ENCODE data around the gene DXO. TPM values are rescaled to one million over a fixed set of nuclear protein-coding genes. Genes with fewer than 3 reads are reported as not detected.
"Not testable (repeated sequence)": the region's sequence is repeated elsewhere in the genome, so short reads cannot be mapped to it uniquely, and the experiment has no call there.

DXO gene
- polyA plus RNA-seq, 3 donors from 2014 or later: 9.2 to 19.5 (median 17.2) TPM

DNA sequence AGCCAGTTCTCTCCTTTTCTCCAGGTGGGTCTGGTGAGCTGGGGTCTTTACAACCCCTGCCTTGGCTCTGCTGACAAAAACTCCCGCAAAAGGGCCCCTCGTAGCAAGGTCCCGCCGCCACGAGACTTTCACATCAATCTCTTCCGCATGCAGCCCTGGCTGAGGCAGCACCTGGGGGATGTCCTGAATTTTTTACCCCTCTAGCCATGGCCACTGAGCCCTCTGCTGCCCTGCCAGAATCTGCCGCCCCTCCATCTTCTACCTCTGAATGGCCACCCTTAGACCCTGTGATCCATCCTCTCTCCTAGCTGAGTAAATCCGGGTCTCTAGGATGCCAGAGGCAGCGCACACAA is 26.8 kb downstream of the DXO start:
- Mint-ChIP-seq H3K4me3 (no peak overlapping the region), H3K27me3 (ENCODE audit: low read depth in 3 of 3) (peaks cover 2 to 17% (median 9%) of the 10 kb centered on the region in 3 donors), H3K4me1 (no peaks in the 10 kb centered on the region), H3K9me3 (no peaks in the 10 kb centered on the region), H3K36me3 (peaks cover 0 to 3% (median 0%) of the 10 kb centered on the region in 3 donors), H3K27ac (no peak overlapping the region)
- no peak for DNase-seq

DNA sequence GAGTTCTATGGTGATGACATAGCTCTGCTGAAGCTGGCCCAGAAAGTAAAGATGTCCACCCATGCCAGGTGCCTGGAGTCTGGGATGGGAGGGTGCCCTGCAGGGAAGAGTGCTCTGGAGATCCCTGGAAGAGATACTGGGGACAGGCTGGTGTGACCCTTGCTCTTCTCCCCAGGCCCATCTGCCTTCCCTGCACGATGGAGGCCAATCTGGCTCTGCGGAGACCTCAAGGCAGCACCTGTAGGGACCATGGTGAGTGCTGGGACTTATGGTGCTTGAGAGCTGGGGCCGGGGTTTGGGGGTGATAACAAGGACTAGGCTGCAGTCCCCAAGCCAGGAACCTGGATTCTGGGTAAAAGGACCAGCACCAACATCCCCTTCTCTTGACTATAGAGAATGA is 28.2 kb downstream of the DXO start:
- Mint-ChIP-seq H3K36me3 (peaks cover 0 to 3% (median 0%) of the 10 kb centered on the region in 3 donors), H3K9me3 (no peaks in the 10 kb centered on the region), H3K4me1 (no peaks in the 10 kb centered on the region), H3K4me3 (no peak overlapping the region), H3K27ac (no peak overlapping the region), H3K27me3 (ENCODE audit: low read depth in 3 of 3) (peaks cover 2 to 17% (median 9%) of the 10 kb centered on the region in 3 donors)
- no peak for DNase-seq

GRCh38 chr6:31940256-31940664 is 31.7 kb downstream of the DXO start:
- no peak for DNase-seq
- no peak overlapping the region for H3K4me3 Mint-ChIP-seq
- no peak overlapping the region for H3K27ac Mint-ChIP-seq
- H3K4me1 Mint-ChIP-seq: no peaks in the 10 kb centered on the region
- H3K9me3 Mint-ChIP-seq: no peaks in the 10 kb centered on the region
- peaks cover under 1 to 5% (median 4%) of the 10 kb centered on the region in 3 donors for H3K27me3 Mint-ChIP-seq (ENCODE audit: low read depth in 3 of 3)
- peaks cover 0 to 3% (median 0%) of the 10 kb centered on the region in 3 donors for H3K36me3 Mint-ChIP-seq

- no peak for DNase-seq
- no peaks in the 10 kb centered on the region for H3K36me3 Mint-ChIP-seq
- H3K27ac Mint-ChIP-seq: no peak overlapping the region
- peaks cover 2 to 4% (median 2%) of the 10 kb centered on the region in 3 donors for H3K27me3 Mint-ChIP-seq (ENCODE audit: low read depth in 3 of 3)
- no peak overlapping the region for H3K4me3 Mint-ChIP-seq
- no peaks in the 10 kb centered on the region for H3K4me1 Mint-ChIP-seq
- no peaks in the 10 kb centered on the region for H3K9me3 Mint-ChIP-seq
Observed at GRCh38 chr6:31935823-31936222, 36.1 kb downstream of the DXO start.

- no peak overlapping the region for H3K27ac Mint-ChIP-seq
- no peak overlapping the region for H3K4me3 Mint-ChIP-seq
- DNase-seq: no peak
- H3K9me3 Mint-ChIP-seq: no peaks in the 10 kb centered on the region
- peaks cover 0 to 2% (median 2%) of the 10 kb centered on the region in 3 donors for H3K27me3 Mint-ChIP-seq (ENCODE audit: low read depth in 3 of 3)
- no peaks in the 10 kb centered on the region for H3K4me1 Mint-ChIP-seq
- H3K36me3 Mint-ChIP-seq: no peaks in the 10 kb centered on the region
Observed at GRCh38 chr6:31935021-31935420, 36.9 kb downstream of the DXO start.

GRCh38 chr6:31933537-31933936 is 38.4 kb downstream of the DXO start:
- peaks cover 2% of the 10 kb centered on the region in 3 donors for H3K27me3 Mint-ChIP-seq (ENCODE audit: low read depth in 3 of 3)
- H3K27ac Mint-ChIP-seq: no peak overlapping the region

DNA sequence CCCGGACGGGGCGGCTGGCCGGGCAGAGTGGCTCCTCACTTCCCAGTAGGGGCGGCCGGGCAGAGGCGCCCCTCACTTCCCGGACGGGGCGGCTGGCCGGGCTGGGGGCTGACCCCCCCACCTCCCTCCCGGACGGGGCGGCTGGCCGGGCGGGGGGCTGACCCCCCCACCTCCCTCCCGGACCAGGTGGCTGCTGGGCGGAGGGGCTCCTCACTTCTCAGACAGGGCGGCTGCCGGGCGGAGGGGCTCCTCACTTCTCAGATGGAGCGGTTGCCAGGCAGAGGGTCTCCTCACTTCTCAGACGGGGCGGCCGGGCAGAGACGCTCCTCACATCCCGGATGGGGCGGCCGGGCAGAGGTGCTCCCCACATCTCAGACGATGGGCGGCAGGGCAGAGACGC is 39.8 kb downstream of the DXO start:
- H3K9me3 Mint-ChIP-seq; H3K36me3 Mint-ChIP-seq; H3K4me1 Mint-ChIP-seq; DNase-seq; H3K27me3 Mint-ChIP-seq (ENCODE audit: low read depth in 3 of 3); H3K27ac Mint-ChIP-seq; H3K4me3 Mint-ChIP-seq: not testable (repeated sequence)

More at GRCh38 chr6:31933537-31933936, 38.4 kb downstream of the DXO start:
- no peak for DNase-seq
- no peaks in the 10 kb centered on the region for H3K9me3 Mint-ChIP-seq
- no peaks in the 10 kb centered on the region for H3K4me1 Mint-ChIP-seq
- H3K36me3 Mint-ChIP-seq: no peaks in the 10 kb centered on the region
- H3K4me3 Mint-ChIP-seq: no peak overlapping the region

DNA sequence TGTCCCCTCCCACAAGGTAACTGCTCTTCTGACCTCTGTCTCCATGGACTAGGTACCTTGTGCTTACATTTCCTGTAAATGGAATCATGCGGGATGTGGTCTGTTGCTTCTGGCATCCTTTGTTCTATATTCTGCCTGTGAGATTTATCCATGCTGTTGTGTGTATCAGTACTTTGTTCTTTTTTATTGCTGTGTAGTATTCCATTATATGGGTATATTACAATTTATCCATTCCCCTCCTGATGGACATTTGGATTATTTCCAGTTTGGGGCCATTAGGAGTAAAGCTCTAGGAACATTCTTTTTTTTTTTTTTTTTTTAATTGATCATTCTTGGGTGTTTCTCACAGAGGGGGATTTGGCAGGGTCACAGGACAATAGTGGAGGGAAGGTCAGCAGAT is 41.0 kb downstream of the DXO start:
- Mint-ChIP-seq H3K36me3 (no peaks in the 10 kb centered on the region), H3K27ac (no peak overlapping the region), H3K27me3 (ENCODE audit: low read depth in 3 of 3) (peaks cover 2 to 5% (median 2%) of the 10 kb centered on the region in 3 donors), H3K4me3 (no peak overlapping the region), H3K4me1 (no peaks in the 10 kb centered on the region), H3K9me3 (no peaks in the 10 kb centered on the region)
- no peak for DNase-seq

- no peak overlapping the region for H3K4me3 Mint-ChIP-seq
Observed at GRCh38 chr6:31928672-31928939, 43.3 kb downstream of the DXO start.

GRCh38 chr6:31927863-31928671 is 43.9 kb downstream of the DXO start:
- peaks cover 0 to 5% (median 2%) of the 10 kb centered on the region in 3 donors for H3K27me3 Mint-ChIP-seq (ENCODE audit: low read depth in 3 of 3)
- DNase-seq: no peak
- no peaks in the 10 kb centered on the region for H3K9me3 Mint-ChIP-seq
- H3K4me1 Mint-ChIP-seq: no peaks in the 10 kb centered on the region
- H3K4me3 Mint-ChIP-seq: no peak overlapping the region
- H3K36me3 Mint-ChIP-seq: no peaks in the 10 kb centered on the region
- H3K27ac Mint-ChIP-seq: no peak overlapping the region

More at GRCh38 chr6:31928672-31928939, 43.3 kb downstream of the DXO start:
- no peaks in the 10 kb centered on the region for H3K4me1 Mint-ChIP-seq
- DNase-seq: no peak
- peaks cover under 1 to 5% (median 2%) of the 10 kb centered on the region in 3 donors for H3K27me3 Mint-ChIP-seq (ENCODE audit: low read depth in 3 of 3)
- no peaks in the 10 kb centered on the region for H3K36me3 Mint-ChIP-seq
- H3K9me3 Mint-ChIP-seq: no peaks in the 10 kb centered on the region
- no peak overlapping the region for H3K27ac Mint-ChIP-seq

DNA sequence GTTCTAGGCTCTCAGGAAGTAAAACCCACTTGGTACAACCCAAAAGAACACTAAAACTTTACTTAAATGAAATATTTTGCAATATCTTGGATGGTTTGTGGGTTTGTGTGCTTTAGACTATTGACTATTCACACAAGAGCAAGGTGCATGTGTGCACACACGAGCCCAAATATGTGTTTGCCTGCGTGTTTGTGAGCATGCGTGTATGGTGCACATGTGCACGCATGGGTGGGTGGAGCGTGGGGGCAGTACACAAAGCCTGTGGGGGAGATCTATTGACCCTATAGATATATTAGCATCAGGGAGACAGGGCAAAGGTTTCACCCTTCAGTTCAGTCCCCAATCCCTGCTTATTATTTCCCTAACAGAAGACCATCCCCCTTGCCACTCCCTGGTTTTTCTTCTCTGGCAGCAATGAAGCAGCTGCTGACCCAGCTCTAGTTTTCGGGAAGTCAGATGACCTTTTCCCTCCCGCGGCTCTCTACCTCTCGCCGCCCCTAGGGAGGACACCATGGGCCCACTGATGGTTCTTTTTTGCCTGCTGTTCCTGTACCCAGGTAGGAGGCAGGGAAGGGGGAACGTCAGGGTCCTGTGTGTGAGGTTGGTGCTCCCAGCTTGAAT is 44.6 kb downstream of the DXO start, which contains the start of gene C2:
Gene C2, plus strand, starts transcription at position 476 of the 621 bp plus-strand sequence. Its CDS starts 36 bp downstream, at position 512.
- Mint-ChIP-seq H3K27me3 (ENCODE audit: low read depth in 3 of 3) (peaks cover 0 to 5% (median 2%) of the 10 kb centered on the region in 3 donors), H3K36me3 (no peaks in the 10 kb centered on the region), H3K4me3 (no peak within 1 kb of the TSS), H3K27ac (no peak within 1 kb of the TSS), H3K9me3 (no peaks in the 10 kb centered on the region), H3K4me1 (no peaks in the 10 kb centered on the region)
- no peak for DNase-seq

DNA sequence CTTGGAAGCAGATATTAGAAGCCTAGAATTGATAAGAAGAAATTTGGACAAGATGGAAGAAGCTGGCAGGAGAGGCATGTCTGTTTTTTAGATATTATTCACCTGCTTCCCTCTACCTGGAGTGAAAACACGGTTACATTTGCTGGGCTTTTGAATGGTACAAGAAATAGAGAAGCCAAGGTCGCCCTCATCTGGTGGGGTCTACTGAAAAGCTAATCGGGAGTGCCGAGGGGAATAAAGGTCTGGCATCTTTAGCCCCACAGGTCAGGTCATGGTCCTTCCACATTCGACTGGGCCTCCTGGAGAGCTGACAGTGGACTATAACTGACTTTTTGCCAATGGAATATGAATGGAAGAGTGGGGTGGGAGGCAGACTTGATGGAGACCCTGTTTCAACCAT is 49.0 kb downstream of the DXO start:
- Mint-ChIP-seq H3K4me1 (no peaks in the 10 kb centered on the region), H3K36me3 (no peaks in the 10 kb centered on the region), H3K27me3 (ENCODE audit: low read depth in 3 of 3) (peaks cover 0 to 5% (median 2%) of the 10 kb centered on the region in 3 donors), H3K4me3 (no peak overlapping the region), H3K9me3 (no peaks in the 10 kb centered on the region), H3K27ac (peak overlapping the region in 1 of 6 donors; percentile 43)
- DNase-seq: peak in 1 of 3 donors; percentile 19

- H3K27ac Mint-ChIP-seq: no peak overlapping the region
- no peak overlapping the region for H3K4me3 Mint-ChIP-seq
- no peaks in the 10 kb centered on the region for H3K36me3 Mint-ChIP-seq
- DNase-seq: no peak
- H3K27me3 Mint-ChIP-seq (ENCODE audit: low read depth in 3 of 3): peaks cover 0 to 4% (median 2%) of the 10 kb centered on the region in 3 donors
- H3K9me3 Mint-ChIP-seq: no peaks in the 10 kb centered on the region
- H3K4me1 Mint-ChIP-seq: no peaks in the 10 kb centered on the region
Observed at GRCh38 chr6:31920811-31921210, 51.1 kb downstream of the DXO start.

Measured in immature natural killer cell (primary cell).